ENCODE measurements around the gene OR56B4. TPM values are rescaled to one million over a fixed set of nuclear protein-coding genes. Genes with fewer than 3 reads are reported as not detected.

OR56B4 gene
- total and polyA plus RNA-seq, 4 donors, result not detected

- H3K4me3 ChIP-seq, result no peak overlapping the region
- H3K27me3 ChIP-seq (ENCODE audit: control insufficient read depth in 3 of 3, insufficient read depth in 3 of 3, low read length in 2 of 3), result no peaks in the 10 kb centered on the region
- H3K27ac ChIP-seq (ENCODE audit: low read depth in 1 of 2, low read length in 1 of 2), result no peak overlapping the region
- ATAC-seq (ENCODE audit: insufficient read depth, low FRiP score), result no peak
- no peak for DNase-seq
- H3K36me3 ChIP-seq (ENCODE audit: control insufficient read depth in 4 of 4, insufficient read depth in 4 of 4, low read length in 4 of 4), result no peaks in the 10 kb centered on the region
- no peak overlapping the region for H3K9ac ChIP-seq (ENCODE audit: insufficient read depth in 1 of 2, low read length in 2 of 2)
- no peaks in the 10 kb centered on the region for H3K9me3 ChIP-seq (ENCODE audit: control insufficient read depth in 4 of 4, insufficient read depth in 3 of 4, low read length in 3 of 4)
- TF ChIP-seq, protein P1, sequence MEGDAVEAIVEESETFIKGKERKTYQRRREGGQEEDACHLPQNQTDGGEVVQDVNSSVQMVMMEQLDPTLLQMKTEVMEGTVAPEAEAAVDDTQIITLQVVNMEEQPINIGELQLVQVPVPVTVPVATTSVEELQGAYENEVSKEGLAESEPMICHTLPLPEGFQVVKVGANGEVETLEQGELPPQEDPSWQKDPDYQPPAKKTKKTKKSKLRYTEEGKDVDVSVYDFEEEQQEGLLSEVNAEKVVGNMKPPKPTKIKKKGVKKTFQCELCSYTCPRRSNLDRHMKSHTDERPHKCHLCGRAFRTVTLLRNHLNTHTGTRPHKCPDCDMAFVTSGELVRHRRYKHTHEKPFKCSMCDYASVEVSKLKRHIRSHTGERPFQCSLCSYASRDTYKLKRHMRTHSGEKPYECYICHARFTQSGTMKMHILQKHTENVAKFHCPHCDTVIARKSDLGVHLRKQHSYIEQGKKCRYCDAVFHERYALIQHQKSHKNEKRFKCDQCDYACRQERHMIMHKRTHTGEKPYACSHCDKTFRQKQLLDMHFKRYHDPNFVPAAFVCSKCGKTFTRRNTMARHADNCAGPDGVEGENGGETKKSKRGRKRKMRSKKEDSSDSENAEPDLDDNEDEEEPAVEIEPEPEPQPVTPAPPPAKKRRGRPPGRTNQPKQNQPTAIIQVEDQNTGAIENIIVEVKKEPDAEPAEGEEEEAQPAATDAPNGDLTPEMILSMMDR (IDR thresholded peaks at IDR 0.05; ENCODE audit: control extremely low read depth, extremely low read depth), result no peak
- H3K4me1 ChIP-seq (ENCODE audit: control insufficient read depth in 5 of 5, insufficient read depth in 5 of 5, low read length in 5 of 5), result no peaks in the 10 kb centered on the region
- 19 to 38% methylated on average over 1 of the region's 1 CpG for WGBS, 2 donors
Measured at GRCh38 chr11:6110011-6110410, 2.5 kb downstream of the OR56B4 start.

DNA sequence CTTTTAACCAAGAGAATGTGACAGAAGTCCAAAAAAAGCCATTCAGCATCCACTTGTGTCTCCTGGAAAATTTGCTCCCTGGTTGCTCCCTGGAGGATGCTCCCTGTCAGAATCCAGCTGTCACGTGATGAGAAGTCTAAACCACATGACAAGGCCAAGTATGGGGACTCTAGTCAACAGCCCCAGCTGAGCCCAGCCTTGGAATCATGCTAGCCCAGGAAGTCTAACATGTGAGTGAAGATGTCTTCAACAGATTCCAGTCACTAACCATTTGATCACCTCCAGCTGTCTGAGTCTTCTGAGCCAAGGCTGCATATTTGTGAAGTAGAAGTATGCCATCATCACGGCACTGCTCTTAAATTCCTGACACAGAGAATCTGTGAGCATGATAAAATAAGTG is 4.2 kb downstream of the OR56B4 start:
- 48 to 75% methylated on average over 2 of the region's 2 CpGs for WGBS, 2 donors
- H3K4me1 ChIP-seq (ENCODE audit: control insufficient read depth in 5 of 5, insufficient read depth in 5 of 5, low read length in 5 of 5), result no peaks in the 10 kb centered on the region
- ATAC-seq (ENCODE audit: insufficient read depth, low FRiP score) (no peak), DNase-seq (peak in 1 of 3 donors; percentile 4)
- H3K27ac ChIP-seq (ENCODE audit: low read depth in 1 of 2, low read length in 1 of 2), result no peak overlapping the region
- no peak overlapping the region for H3K9ac ChIP-seq (ENCODE audit: insufficient read depth in 1 of 2, low read length in 2 of 2)
- no peaks in the 10 kb centered on the region for H3K36me3 ChIP-seq (ENCODE audit: control insufficient read depth in 4 of 4, insufficient read depth in 4 of 4, low read length in 4 of 4)
- H3K27me3 ChIP-seq (ENCODE audit: control insufficient read depth in 3 of 3, insufficient read depth in 3 of 3, low read length in 2 of 3), result no peaks in the 10 kb centered on the region
- no peak overlapping the region for H3K4me3 ChIP-seq
- TF ChIP-seq, protein P1 (IDR thresholded peaks at IDR 0.05; ENCODE audit: control extremely low read depth, extremely low read depth), result no peak
- peaks cover 0 to 4% (median 0%) of the 10 kb centered on the region in 4 donors for H3K9me3 ChIP-seq (ENCODE audit: control insufficient read depth in 4 of 4, insufficient read depth in 3 of 4, low read length in 3 of 4)

- Histone ChIP-seq H3K36me3 (ENCODE audit: control insufficient read depth in 4 of 4, insufficient read depth in 4 of 4, low read length in 4 of 4) (no peaks in the 10 kb centered on the region), H3K9ac (ENCODE audit: insufficient read depth in 1 of 2, low read length in 2 of 2) (no peak overlapping the region), H3K27me3 (ENCODE audit: control insufficient read depth in 3 of 3, insufficient read depth in 3 of 3, low read length in 2 of 3) (no peaks in the 10 kb centered on the region), H3K27ac (ENCODE audit: low read depth in 1 of 2, low read length in 1 of 2) (no peak overlapping the region), H3K4me1 (ENCODE audit: control insufficient read depth in 5 of 5, insufficient read depth in 5 of 5, low read length in 5 of 5) (no peaks in the 10 kb centered on the region), H3K4me3 (no peak overlapping the region), H3K9me3 (ENCODE audit: control insufficient read depth in 4 of 4, insufficient read depth in 3 of 4, low read length in 3 of 4) (peaks cover 0 to 4% (median 0%) of the 10 kb centered on the region in 4 donors)
- no peak for DNase-seq
- 94 to 98% methylated on average over 1 of the region's 1 CpG for WGBS, 2 donors
- TF ChIP-seq, protein P1 (IDR thresholded peaks at IDR 0.05; ENCODE audit: control extremely low read depth, extremely low read depth), result no peak
- no peak for ATAC-seq (ENCODE audit: insufficient read depth, low FRiP score)
Measured at GRCh38 chr11:6116638-6117037, 9.2 kb downstream of the OR56B4 start.

GRCh38 chr11:6124245-6124644 is 16.8 kb downstream of the OR56B4 start:
- H3K27me3 ChIP-seq (ENCODE audit: control insufficient read depth in 3 of 3, insufficient read depth in 3 of 3, low read length in 2 of 3), result no peaks in the 10 kb centered on the region
- H3K9me3 ChIP-seq (ENCODE audit: control insufficient read depth in 4 of 4, insufficient read depth in 3 of 4, low read length in 3 of 4), result no peaks in the 10 kb centered on the region
- H3K36me3 ChIP-seq (ENCODE audit: control insufficient read depth in 4 of 4, insufficient read depth in 4 of 4, low read length in 4 of 4), result no peaks in the 10 kb centered on the region
- ATAC-seq (ENCODE audit: insufficient read depth, low FRiP score), result no peak
- TF ChIP-seq, protein P1 (IDR thresholded peaks at IDR 0.05; ENCODE audit: control extremely low read depth, extremely low read depth), result no peak
- H3K9ac ChIP-seq (ENCODE audit: insufficient read depth in 1 of 2, low read length in 2 of 2), result no peak overlapping the region
- H3K4me3 ChIP-seq, result no peak overlapping the region
- no peak overlapping the region for H3K27ac ChIP-seq (ENCODE audit: low read depth in 1 of 2, low read length in 1 of 2)
- DNase-seq, result no peak
- no peaks in the 10 kb centered on the region for H3K4me1 ChIP-seq (ENCODE audit: control insufficient read depth in 5 of 5, insufficient read depth in 5 of 5, low read length in 5 of 5)
- 33 to 56% methylated on average over 3 of the region's 3 CpGs for WGBS, 2 donors

Data from lung (tissue), 12 donors.